Hepatocyte (in vitro differentiated cells): ENCODE measurements around the gene HTR2A.

Source experiments
- CTCF ChIP-seq: fragments of 200-600 bp; sonication (generic); IDR thresholded peaks from 2 replicates; pipeline ENCODE4 v1.5.1; 2016; ENCODE audit warnings: antibody characterized with exemption, mild to moderate bottlenecking; ENCODE audit not compliant: poor library complexity
- EZH2 ChIP-seq: fragments of 200-600 bp; sonication (generic); IDR thresholded peaks from 2 replicates; pipeline ENCODE4 v1.6.1; 2016; ENCODE audit warnings: antibody characterized with exemption, mild to moderate bottlenecking, borderline replicate concordance

GRCh38 chr13:46871557-46871956 is 25.3 kb downstream of the HTR2A start:
- TF ChIP-seq CTCF (no peak), EZH2 (no peak)
